Left ventricle myocardium inferior (tissue), 1 donor: ENCODE data around the gene CRABP2. TPM values are rescaled to one million over a fixed set of nuclear protein-coding genes. Genes with fewer than 3 reads are reported as not detected.

Experiments
- DNase-seq: peaks from one replicate; pipeline ENCODE4 v3.0.0-alpha.2; 2020
- H3K27ac ChIP-seq: fragments of 200-600 bp; replicated peaks from 2 replicates; pipeline ENCODE4 v1.8.0; 2021
- H3K27me3 ChIP-seq: fragments of 200-600 bp; 2 replicates; pipeline ENCODE4 v1.8.0; 2021; ENCODE audit warnings: low read depth
- H3K36me3 ChIP-seq: fragments of 200-600 bp; 2 replicates; pipeline ENCODE4 v1.8.0; 2021
- H3K4me1 ChIP-seq: fragments of 200-600 bp; 2 replicates; pipeline ENCODE4 v1.8.0; 2021
- H3K4me3 ChIP-seq: fragments of 200-600 bp; 2 replicates; pipeline ENCODE4 v1.8.0; 2021; ENCODE audit warnings: mild to moderate bottlenecking, moderate library complexity
- H3K9me3 ChIP-seq: fragments of 200-600 bp; replicated peaks from 2 replicates; pipeline ENCODE4 v1.8.0; 2021
- CTCF ChIP-seq: fragments of 200-600 bp; IDR thresholded peaks from 2 replicates; pipeline ENCODE4 v1.8.0; 2021; ENCODE audit warnings: antibody characterized with exemption, mild to moderate bottlenecking, borderline replicate concordance
- intact Hi-C: fragments of 100-400 bp; cut with micrococcal nuclease; formaldehyde crosslinking; loops from one replicate; pipeline ENCODE4 v1.11.0; 2022
- total RNA-seq: library from RNA; stranded (reverse); fragmentation: NEBNext Ultra II Directional; extraction: Animal tissue kit (Norgen Biotek cat#: 25700); gene quantifications from one replicate; pipeline ENCODE4 v1.2.1, GENCODE V29; 2021
- donor health status: DM: no; HTN: yes; CAD: no; lungs with severe emphysema.

Gene CRABP2
- total RNA-seq, 1 donor from 2014 or later: 0.60 TPM

- Histone ChIP-seq H3K9me3 (no peaks in the 10 kb centered on the region), H3K36me3 (no peaks in the 10 kb centered on the region), H3K4me3 (no peak overlapping the region), H3K27ac (no peak overlapping the region), H3K4me1 (peaks cover 30% of the 10 kb centered on the region), H3K27me3 (peaks cover 81% of the 10 kb centered on the region)
- no peak for DNase-seq
- TF ChIP-seq CTCF: no peak
- intact Hi-C loops: no loop called here
Measured at GRCh38 chr1:156703336-156703735, 2.0 kb downstream of the CRABP2 start.

- H3K27ac ChIP-seq: no peak overlapping the region
- intact Hi-C loops: no loop called here
- H3K9me3 ChIP-seq: no peaks in the 10 kb centered on the region
- peaks cover 93% of the 10 kb centered on the region for H3K27me3 ChIP-seq
- no peak for TF ChIP-seq CTCF
- no peak for DNase-seq
- H3K4me1 ChIP-seq: peaks cover 17% of the 10 kb centered on the region
- H3K36me3 ChIP-seq: no peaks in the 10 kb centered on the region
- no peak overlapping the region for H3K4me3 ChIP-seq
Measured at GRCh38 chr1:156700736-156701531, 4.4 kb downstream of the CRABP2 start.

GRCh38 chr1:156698995-156699394 is 6.4 kb downstream of the CRABP2 start:
- no peak for DNase-seq
- H3K27ac ChIP-seq: no peak overlapping the region
- intact Hi-C loops: no loop called here
- no peak for TF ChIP-seq CTCF
- no peaks in the 10 kb centered on the region for H3K4me1 ChIP-seq
- no peak overlapping the region for H3K4me3 ChIP-seq
- H3K27me3 ChIP-seq: peaks cover 92% of the 10 kb centered on the region
- H3K9me3 ChIP-seq: no peaks in the 10 kb centered on the region
- H3K36me3 ChIP-seq: no peaks in the 10 kb centered on the region

GRCh38 chr1:156697481-156697880 is 7.9 kb downstream of the CRABP2 start:
- Histone ChIP-seq H3K4me3 (no peak overlapping the region), H3K27me3 (peaks cover 92% of the 10 kb centered on the region), H3K36me3 (no peaks in the 10 kb centered on the region), H3K9me3 (no peaks in the 10 kb centered on the region), H3K27ac (no peak overlapping the region), H3K4me1 (peaks cover 7% of the 10 kb centered on the region)
- intact Hi-C loops: no loop called here
- DNase-seq: no peak
- no peak for TF ChIP-seq CTCF

DNA sequence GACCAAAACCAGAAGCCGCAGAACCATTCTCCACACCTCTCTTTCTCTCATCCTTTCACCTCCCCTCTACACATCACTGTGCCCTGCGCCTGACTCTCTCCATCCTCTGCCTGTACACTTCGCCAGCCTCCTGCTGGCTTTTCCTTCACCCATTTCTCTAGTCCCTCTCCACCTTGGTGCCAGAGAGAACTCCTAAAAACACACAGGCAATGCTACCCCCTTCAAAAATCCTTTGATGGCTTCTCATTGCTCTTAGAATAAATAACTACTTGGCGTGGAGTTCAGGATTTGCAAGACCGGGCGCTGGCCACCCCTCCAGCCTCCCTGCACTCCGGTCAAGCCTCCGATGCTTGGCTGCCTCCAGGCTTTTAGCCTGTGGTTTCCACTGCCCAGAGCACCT is 8.6 kb downstream of the CRABP2 start:
- no peak for DNase-seq
- Histone ChIP-seq H3K4me3 (no peak overlapping the region), H3K4me1 (peaks cover 10% of the 10 kb centered on the region), H3K36me3 (no peaks in the 10 kb centered on the region), H3K27ac (no peak overlapping the region), H3K9me3 (no peaks in the 10 kb centered on the region), H3K27me3 (peaks cover 92% of the 10 kb centered on the region)
- TF ChIP-seq CTCF: no peak
- intact Hi-C loops: no loop called here
